ENCODE measurements around the gene TTC7B.

- TF ChIP-seq CTCF (conservative IDR thresholded peaks at IDR 0.05) (no peak), ZFX (IDR thresholded peaks at IDR 0.05) (no peak)
Measured at GRCh38 chr14:90836692-90837063, 20.4 kb upstream of the TTC7B start.

Measured in C4-2B (cell line).